OCI-LY1 (cell line): Measurements from ENCODE around the gene MRI1.
A peak's percentile ranks its signal among the peaks of the same experiment; 100 is the strongest.
"Not testable (repeated sequence)": the region's sequence is repeated elsewhere in the genome, so short reads cannot be mapped to it uniquely, and the experiment has no call there.

Experiments used
- H2AFZ ChIP-seq: fragments of 200-600 bp; sonication (generic), shearing (Covaris generic); 2 replicates; pipeline ENCODE4 v1.6.0; 2014; ENCODE audit warnings: antibody characterized with exemption, mild to moderate bottlenecking, low read length
- H3F3A ChIP-seq: fragments of 200-600 bp; sonication (generic), shearing (Covaris generic); 2 replicates; pipeline ENCODE4 v1.6.0; 2014; ENCODE audit warnings: mild to moderate bottlenecking, antibody characterized with exemption, low read length, moderate library complexity; ENCODE audit not compliant: insufficient read depth
- H3K27ac ChIP-seq: fragments of 200-600 bp; sonication (generic); 2 replicates; pipeline ENCODE4 v1.5.1; 2014; ENCODE audit warnings: low read length, mixed run types, mild to moderate bottlenecking, low read depth; ENCODE audit not compliant: poor library complexity, severe bottlenecking
- H3K27me3 ChIP-seq: fragments of 200-600 bp; sonication (generic); 2 replicates; pipeline ENCODE4 v1.6.0; 2014; ENCODE audit warnings: antibody characterized with exemption, mild to moderate bottlenecking, low read length, moderate library complexity; ENCODE audit not compliant: insufficient read depth
- H3K36me3 ChIP-seq: fragments of 200-600 bp; sonication (generic); 2 replicates; pipeline ENCODE4 v1.6.1; 2014; ENCODE audit warnings: mild to moderate bottlenecking, antibody characterized with exemption, low read length, moderate library complexity, mixed read lengths; ENCODE audit not compliant: insufficient read depth
- H3K4me1 ChIP-seq: fragments of 200-600 bp; sonication (generic); 2 replicates; pipeline ENCODE4 v1.5.1; 2014; ENCODE audit warnings: mild to moderate bottlenecking, low read length, moderate library complexity; ENCODE audit not compliant: insufficient read depth, severe bottlenecking
- H3K4me2 ChIP-seq: fragments of 200-600 bp; sonication (generic), shearing (Covaris generic); 2 replicates; pipeline ENCODE4 v1.6.1; 2014; ENCODE audit warnings: low read length
- H3K4me3 ChIP-seq: fragments of 200-600 bp; sonication (generic); 2 replicates; pipeline ENCODE4 v1.5.1; 2014; ENCODE audit warnings: low read length, low read depth, mild to moderate bottlenecking, mixed read lengths; ENCODE audit not compliant: poor library complexity, severe bottlenecking
- H3K79me2 ChIP-seq: fragments of 200-600 bp; shearing (Covaris generic); 2 replicates; pipeline ENCODE4 v1.6.1; 2016; ENCODE audit warnings: mixed run types, low read length, mixed read lengths; ENCODE audit not compliant: insufficient read depth
- H3K9ac ChIP-seq: fragments of 200-600 bp; sonication (generic), shearing (Covaris generic); 2 replicates; pipeline ENCODE4 v1.6.1; 2014; ENCODE audit warnings: mild to moderate bottlenecking, low read length, mixed read lengths
- H3K9me2 ChIP-seq: fragments of 200-600 bp; sonication (generic), shearing (Covaris generic); 2 replicates; pipeline ENCODE4 v1.6.1; 2014; ENCODE audit warnings: low read depth, mild to moderate bottlenecking, low read length, mixed read lengths
- H3K9me3 ChIP-seq: fragments of 200-600 bp; shearing (Covaris generic); 2 replicates; pipeline ENCODE4 v1.6.1; 2014; ENCODE audit warnings: low read length, mixed read lengths
- H4K20me1 ChIP-seq: fragments of 200-600 bp; sonication (generic), shearing (Covaris generic); 2 replicates; pipeline ENCODE4 v1.6.0; 2016; ENCODE audit warnings: mild to moderate bottlenecking, low read length; ENCODE audit not compliant: insufficient read depth
- EZH2 ChIP-seq: fragments of 200-600 bp; sonication (generic), shearing (Covaris generic); IDR thresholded peaks from 2 replicates; pipeline ENCODE4 v1.8.0; 2017; ENCODE audit warnings: borderline replicate concordance, mixed run types, mild to moderate bottlenecking, antibody characterized with exemption, low read length, moderate library complexity, mixed read lengths
- TF ChIP-seq, protein P1 (sequence below): fragments of 200-600 bp; sonication (generic), shearing (Covaris generic); IDR thresholded peaks from 2 replicates; pipeline ENCODE4 v1.5.1; 2017; ENCODE audit warnings: mild to moderate bottlenecking, antibody characterized with exemption, low read length, moderate library complexity, mixed read lengths

The MRI1 gene

DNA sequence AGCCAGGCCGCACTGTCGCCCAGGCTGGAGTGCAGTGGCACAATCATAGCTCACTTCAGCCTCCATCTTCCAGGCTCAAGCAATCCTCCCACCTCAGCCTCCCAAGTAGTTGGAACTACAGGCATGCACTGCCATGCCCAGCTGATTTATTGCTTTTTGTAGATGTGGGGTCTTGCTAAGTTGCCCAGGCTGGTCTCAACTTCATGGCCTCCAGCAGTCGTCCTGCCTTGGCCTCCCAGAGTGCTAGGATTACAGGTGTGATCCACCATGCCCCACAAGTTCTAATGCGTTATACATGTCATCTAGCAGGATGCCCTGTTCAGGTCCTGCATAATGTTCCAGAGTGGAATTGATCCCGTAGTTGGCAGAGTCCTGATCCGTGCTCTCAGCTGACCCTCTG, 14.5 kb downstream of the MRI1 start:
- no peak for TF ChIP-seq EZH2
- TF ChIP-seq, protein P1, sequence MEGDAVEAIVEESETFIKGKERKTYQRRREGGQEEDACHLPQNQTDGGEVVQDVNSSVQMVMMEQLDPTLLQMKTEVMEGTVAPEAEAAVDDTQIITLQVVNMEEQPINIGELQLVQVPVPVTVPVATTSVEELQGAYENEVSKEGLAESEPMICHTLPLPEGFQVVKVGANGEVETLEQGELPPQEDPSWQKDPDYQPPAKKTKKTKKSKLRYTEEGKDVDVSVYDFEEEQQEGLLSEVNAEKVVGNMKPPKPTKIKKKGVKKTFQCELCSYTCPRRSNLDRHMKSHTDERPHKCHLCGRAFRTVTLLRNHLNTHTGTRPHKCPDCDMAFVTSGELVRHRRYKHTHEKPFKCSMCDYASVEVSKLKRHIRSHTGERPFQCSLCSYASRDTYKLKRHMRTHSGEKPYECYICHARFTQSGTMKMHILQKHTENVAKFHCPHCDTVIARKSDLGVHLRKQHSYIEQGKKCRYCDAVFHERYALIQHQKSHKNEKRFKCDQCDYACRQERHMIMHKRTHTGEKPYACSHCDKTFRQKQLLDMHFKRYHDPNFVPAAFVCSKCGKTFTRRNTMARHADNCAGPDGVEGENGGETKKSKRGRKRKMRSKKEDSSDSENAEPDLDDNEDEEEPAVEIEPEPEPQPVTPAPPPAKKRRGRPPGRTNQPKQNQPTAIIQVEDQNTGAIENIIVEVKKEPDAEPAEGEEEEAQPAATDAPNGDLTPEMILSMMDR = no peak
- Histone ChIP-seq H3K27me3 (no peaks in the 10 kb centered on the region), H3K4me1 (peaks cover 18% of the 10 kb centered on the region), H3F3A (no peaks in the 10 kb centered on the region), H3K4me2 (no peak overlapping the region), H3K9ac (no peak overlapping the region), H3K4me3 (no peak overlapping the region), H3K79me2 (peaks cover 14% of the 10 kb centered on the region), H3K36me3 (peaks cover 37% of the 10 kb centered on the region), H3K27ac (no peak overlapping the region), H3K9me2 (no peaks in the 10 kb centered on the region), H4K20me1 (no peaks in the 10 kb centered on the region), H3K9me3 (no peaks in the 10 kb centered on the region), H2AFZ (no peak overlapping the region)

DNA sequence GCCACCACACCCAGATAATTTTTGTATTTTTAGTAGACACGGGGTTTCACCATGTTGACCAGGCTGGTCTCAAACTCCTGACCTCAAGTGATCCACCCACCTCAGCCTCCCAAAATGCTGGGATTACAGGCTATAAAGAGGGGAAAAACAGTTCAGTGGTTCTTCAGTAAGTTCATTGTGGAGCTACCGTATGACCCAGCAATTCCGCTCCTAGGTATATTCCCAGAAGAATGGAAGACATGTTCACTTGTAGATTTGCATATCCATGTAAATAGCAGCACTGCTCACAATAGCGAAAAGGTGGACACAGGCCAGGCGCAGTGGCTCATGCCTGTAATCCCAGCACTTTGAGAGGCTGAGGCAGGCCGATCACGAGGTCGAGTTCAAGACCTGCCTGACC, 15.5 kb downstream of the MRI1 start:
- H3K4me3 ChIP-seq, H3K9me3 ChIP-seq, H3K9ac ChIP-seq, H3F3A ChIP-seq, H4K20me1 ChIP-seq, H3K27ac ChIP-seq, H3K4me2 ChIP-seq, H3K9me2 ChIP-seq, H3K27me3 ChIP-seq, H2AFZ ChIP-seq: not testable (repeated sequence)
- Histone ChIP-seq H3K36me3 (peaks cover 37% of the 10 kb centered on the region), H3K4me1 (peaks cover 26% of the 10 kb centered on the region), H3K79me2 (peaks cover 11% of the 10 kb centered on the region)

DNA sequence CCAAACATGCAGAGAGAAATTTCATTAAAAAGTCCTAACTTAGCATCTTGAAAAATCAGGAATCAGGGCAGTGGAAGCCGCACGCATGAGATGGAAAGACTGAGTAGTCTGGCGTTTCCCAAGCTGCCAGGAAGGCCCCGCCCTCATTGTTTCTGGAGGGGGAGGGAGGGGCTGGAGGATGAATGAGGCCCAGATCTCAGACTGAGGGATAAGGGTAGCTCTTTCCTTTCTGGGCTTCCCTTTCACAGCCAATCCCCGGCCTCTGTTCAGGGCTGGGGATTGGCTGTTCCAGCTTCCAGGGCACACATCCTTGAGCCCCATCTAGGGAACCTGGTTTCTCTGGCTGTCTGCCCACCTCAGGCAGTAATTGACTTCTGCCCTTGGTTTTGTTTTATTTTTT, 17.2 kb downstream of the MRI1 start:
- H3F3A ChIP-seq = no peaks in the 10 kb centered on the region
- TF ChIP-seq EZH2 = no peak
- TF ChIP-seq, protein P1 = no peak
- no peak overlapping the region for H2AFZ ChIP-seq
- H3K4me3 ChIP-seq = no peak overlapping the region
- H3K9me2 ChIP-seq = no peaks in the 10 kb centered on the region
- H3K36me3 ChIP-seq = peaks cover 33% of the 10 kb centered on the region
- peaks cover 22% of the 10 kb centered on the region for H3K4me1 ChIP-seq
- H3K9me3 ChIP-seq = no peaks in the 10 kb centered on the region
- no peaks in the 10 kb centered on the region for H3K27me3 ChIP-seq
- H4K20me1 ChIP-seq = no peaks in the 10 kb centered on the region
- H3K79me2 ChIP-seq = no peaks in the 10 kb centered on the region
- H3K4me2 ChIP-seq = no peak overlapping the region
- no peak overlapping the region for H3K9ac ChIP-seq
- no peak overlapping the region for H3K27ac ChIP-seq

DNA sequence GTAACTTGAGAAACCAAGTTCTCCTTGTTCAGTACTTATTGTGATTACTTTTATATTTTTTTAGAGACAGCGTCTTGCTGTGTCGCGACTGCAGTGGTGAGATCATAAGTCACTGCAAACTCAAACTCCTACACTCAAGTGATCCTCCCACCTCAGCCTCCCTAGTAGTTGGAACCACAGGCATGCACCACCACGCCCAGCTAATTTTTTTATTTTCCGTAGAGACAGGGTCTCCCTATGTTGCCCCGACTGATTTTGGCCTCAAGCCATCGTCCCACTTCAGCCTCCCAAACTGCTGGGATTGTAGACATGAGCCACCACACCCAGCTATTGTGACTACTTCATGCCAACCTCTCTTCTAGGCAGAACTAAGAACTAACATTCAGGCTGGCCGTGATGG, 18.2 kb downstream of the MRI1 start:
- Histone ChIP-seq H4K20me1 (no peaks in the 10 kb centered on the region), H3K9me2 (no peaks in the 10 kb centered on the region), H3K4me2 (no peak overlapping the region), H3K27me3 (no peaks in the 10 kb centered on the region), H3K79me2 (no peaks in the 10 kb centered on the region), H3K27ac (peak overlapping the region; percentile 63), H3K4me1 (peaks cover 28% of the 10 kb centered on the region), H3K36me3 (peaks cover 25% of the 10 kb centered on the region), H3F3A (no peaks in the 10 kb centered on the region), H3K9me3 (no peaks in the 10 kb centered on the region), H2AFZ (no peak overlapping the region), H3K9ac (no peak overlapping the region), H3K4me3 (no peak overlapping the region)
- TF ChIP-seq EZH2 = no peak
- TF ChIP-seq, protein P1 = no peak
